ENCODE measurements around the gene CDKN1C.

CDKN1C gene

GRCh38 chr11:2887515-2888195 is 2.1 kb upstream of the CDKN1C start:
- DNase-seq: no peak

- no peak for DNase-seq
Observed at GRCh38 chr11:2886936-2887335, 1.4 kb upstream of the CDKN1C start.

- DNase-seq: peak in 1 of 2 donors; percentile 32
Observed at GRCh38 chr11:2886191-2886894, 768 bp upstream of the CDKN1C start.

GRCh38 chr11:2885017-2885677 is 428 bp downstream of the CDKN1C start:
- DNase-seq: peak; percentile 28 to 49

GRCh38 chr11:2883979-2884815 is 1.4 kb downstream of the CDKN1C start:
- no peak for DNase-seq

GRCh38 chr11:2883640-2883978 is 2.0 kb downstream of the CDKN1C start:
- no peak for DNase-seq

- DNase-seq: no peak
Observed at GRCh38 chr11:2882396-2883110, 3.0 kb downstream of the CDKN1C start.

GRCh38 chr11:2881981-2882375 is 3.6 kb downstream of the CDKN1C start:
- no peak for DNase-seq

GRCh38 chr11:2881076-2881980 is 4.2 kb downstream of the CDKN1C start:
- no peak for DNase-seq

GRCh38 chr11:2880646-2881045 is 4.9 kb downstream of the CDKN1C start:
- no peak for DNase-seq

GRCh38 chr11:2878782-2879181 is 6.8 kb downstream of the CDKN1C start:
- DNase-seq: no peak

GRCh38 chr11:2877474-2877873 is 8.1 kb downstream of the CDKN1C start:
- DNase-seq: no peak

GRCh38 chr11:2874963-2875362 is 10.6 kb downstream of the CDKN1C start:
- no peak for DNase-seq

GRCh38 chr11:2870969-2871680 is 14.4 kb downstream of the CDKN1C start:
- no peak for DNase-seq

- DNase-seq: no peak
Observed at GRCh38 chr11:2870460-2870859, 15.1 kb downstream of the CDKN1C start.

GRCh38 chr11:2869561-2870427 is 15.8 kb downstream of the CDKN1C start:
- no peak for DNase-seq

- DNase-seq: no peak
Observed at GRCh38 chr11:2869134-2869526, 16.4 kb downstream of the CDKN1C start.

- no peak for DNase-seq
Observed at GRCh38 chr11:2868506-2869133, 17.0 kb downstream of the CDKN1C start.

Data from CD4-positive, alpha-beta T cell treated with Interferon alpha-2 for 1 hour (primary cell).